ENCODE measurements around the gene DARS1.

Gene DARS1

DNA sequence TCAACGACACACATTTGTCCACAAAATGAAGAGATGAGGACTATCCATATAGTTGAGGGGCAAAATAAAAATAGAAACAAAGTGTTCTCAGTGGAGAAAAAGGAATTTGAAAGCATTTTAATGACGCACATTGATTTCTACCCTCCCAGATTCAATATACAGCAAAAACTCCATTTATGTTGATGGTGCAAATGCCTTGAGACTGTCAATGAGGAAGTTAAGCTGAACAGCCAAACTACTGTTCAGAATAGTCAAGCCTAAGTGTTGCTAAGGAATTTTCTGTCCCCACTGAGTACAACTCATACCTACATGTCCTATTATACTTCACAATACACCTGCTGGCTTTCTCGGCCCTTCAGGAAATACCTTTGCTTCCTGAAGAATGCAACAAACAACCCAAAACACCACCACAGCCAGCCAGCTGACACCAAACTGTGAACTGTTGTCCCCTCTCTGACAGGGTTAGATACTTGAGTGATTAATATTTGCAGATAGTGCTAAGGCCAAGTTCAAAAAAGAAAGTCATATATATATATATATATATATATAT, 27.8 kb upstream of the DARS1 start:
- TF ChIP-seq, protein P1, sequence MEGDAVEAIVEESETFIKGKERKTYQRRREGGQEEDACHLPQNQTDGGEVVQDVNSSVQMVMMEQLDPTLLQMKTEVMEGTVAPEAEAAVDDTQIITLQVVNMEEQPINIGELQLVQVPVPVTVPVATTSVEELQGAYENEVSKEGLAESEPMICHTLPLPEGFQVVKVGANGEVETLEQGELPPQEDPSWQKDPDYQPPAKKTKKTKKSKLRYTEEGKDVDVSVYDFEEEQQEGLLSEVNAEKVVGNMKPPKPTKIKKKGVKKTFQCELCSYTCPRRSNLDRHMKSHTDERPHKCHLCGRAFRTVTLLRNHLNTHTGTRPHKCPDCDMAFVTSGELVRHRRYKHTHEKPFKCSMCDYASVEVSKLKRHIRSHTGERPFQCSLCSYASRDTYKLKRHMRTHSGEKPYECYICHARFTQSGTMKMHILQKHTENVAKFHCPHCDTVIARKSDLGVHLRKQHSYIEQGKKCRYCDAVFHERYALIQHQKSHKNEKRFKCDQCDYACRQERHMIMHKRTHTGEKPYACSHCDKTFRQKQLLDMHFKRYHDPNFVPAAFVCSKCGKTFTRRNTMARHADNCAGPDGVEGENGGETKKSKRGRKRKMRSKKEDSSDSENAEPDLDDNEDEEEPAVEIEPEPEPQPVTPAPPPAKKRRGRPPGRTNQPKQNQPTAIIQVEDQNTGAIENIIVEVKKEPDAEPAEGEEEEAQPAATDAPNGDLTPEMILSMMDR (IDR thresholded peaks at IDR 0.05; ENCODE audit: low read depth, low read length), result no peak
- in situ Hi-C loops (cut with HindIII; ENCODE audit: low sequenced_read_pairs), result no loop called here
- DNase-seq (ENCODE audit: low read depth, low spot score), result no peak
- H3K4me3 ChIP-seq (ENCODE audit: low read depth, low read length), result no peak overlapping the region

DNA sequence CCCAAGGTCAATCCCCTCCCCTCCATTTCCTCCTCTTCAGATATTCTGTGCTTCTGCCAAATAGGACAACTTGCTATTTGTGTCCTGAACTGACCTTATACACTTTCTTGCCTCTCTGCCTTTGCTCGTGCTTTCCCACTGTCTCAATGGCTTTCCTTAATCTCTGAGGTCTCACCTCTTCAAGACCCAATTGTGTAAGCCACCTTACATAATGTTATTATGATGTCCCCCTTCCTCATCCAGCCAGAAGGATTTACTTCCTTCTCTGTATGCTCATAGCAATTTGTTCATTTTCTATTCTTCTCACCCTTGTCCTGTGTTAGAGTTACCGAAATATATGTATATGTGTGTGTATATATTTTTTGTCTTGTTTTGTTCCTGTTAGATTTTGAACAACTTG, 26.9 kb upstream of the DARS1 start:
- in situ Hi-C loops (cut with HindIII; ENCODE audit: low sequenced_read_pairs), result no loop called here
- TF ChIP-seq, protein P1 (IDR thresholded peaks at IDR 0.05; ENCODE audit: low read depth, low read length), result no peak
- no peak overlapping the region for H3K4me3 ChIP-seq (ENCODE audit: low read depth, low read length)
- DNase-seq (ENCODE audit: low read depth, low spot score), result no peak

DNA sequence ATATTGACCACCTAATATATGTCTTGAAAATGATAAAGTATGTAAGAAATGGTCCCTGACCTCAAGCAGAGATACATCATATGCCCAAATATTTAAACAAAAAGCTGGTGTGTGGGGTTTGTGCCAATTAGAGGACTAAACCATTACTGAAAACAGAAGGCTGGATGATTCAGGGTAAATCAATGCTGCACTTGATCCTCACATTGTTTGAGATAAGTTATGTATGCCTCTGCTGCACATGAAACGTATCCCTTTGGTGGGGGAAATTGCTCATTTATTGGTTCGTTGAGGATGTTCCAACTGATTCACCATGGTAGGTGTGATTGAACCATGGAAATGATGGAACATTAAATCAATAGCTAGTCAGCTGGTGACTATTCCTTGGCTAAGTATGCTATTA, 24.7 kb upstream of the DARS1 start:
- DNase-seq (ENCODE audit: low read depth, low spot score), result peak; percentile 23
- TF ChIP-seq, protein P1 (IDR thresholded peaks at IDR 0.05; ENCODE audit: low read depth, low read length), result no peak
- in situ Hi-C loops (cut with HindIII; ENCODE audit: low sequenced_read_pairs), result no loop called here
- H3K4me3 ChIP-seq (ENCODE audit: low read depth, low read length), result no peak overlapping the region

DNA sequence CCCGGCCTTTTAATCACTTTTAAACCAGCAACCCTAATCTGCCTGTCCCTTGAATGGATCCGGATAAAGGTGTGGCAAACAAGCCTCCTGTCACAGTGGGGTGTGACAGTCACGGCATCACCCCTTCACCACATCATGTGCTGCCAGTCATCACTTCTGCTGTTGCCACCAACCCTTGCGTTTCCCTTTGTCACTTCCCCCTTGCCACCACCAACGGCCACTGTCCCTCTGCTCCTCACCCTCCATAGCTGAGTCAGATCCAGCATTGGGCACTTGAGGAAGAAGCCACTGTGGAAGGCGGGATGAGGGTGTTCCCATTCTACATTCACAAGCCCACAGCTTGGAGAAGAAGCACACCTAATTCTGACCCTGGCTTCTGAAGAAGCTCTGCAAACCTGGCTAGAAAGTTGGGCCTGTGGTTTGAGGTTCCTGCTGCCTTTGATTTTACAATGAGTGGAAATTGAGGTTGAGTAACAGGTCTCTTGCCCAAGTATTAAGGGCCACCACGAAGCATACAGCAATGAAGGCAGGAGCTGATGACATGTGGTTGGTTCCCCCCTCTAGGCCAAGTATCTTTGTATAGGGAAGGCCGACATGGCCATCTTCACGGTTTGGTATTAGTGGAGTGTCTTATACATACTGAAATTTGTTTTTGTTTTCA, 22.9 kb upstream of the DARS1 start:
- TF ChIP-seq, protein P1 (IDR thresholded peaks at IDR 0.05; ENCODE audit: low read depth, low read length), result no peak
- in situ Hi-C loops (cut with HindIII; ENCODE audit: low sequenced_read_pairs), result no loop called here
- H3K4me3 ChIP-seq (ENCODE audit: low read depth, low read length), result no peak overlapping the region
- no peak for DNase-seq (ENCODE audit: low read depth, low spot score)

DNA sequence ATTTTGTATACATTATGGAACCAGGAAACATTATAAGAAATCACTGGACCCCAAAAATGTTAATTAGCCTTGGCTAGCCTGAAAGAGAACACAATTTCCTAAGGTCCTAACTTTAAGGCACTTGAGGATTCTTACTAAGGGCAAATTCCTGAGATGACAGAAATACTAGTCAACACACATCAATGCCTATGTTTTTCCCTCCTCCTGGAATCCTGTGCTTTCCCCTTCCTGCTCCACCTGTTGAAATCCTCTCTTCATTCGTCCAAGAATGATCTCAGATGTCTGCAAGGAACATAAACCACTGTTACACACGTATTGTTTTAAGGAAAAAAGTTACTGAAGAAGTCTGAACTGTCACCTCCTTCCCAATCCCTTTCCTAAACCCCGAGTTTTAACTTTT, 21.2 kb upstream of the DARS1 start:
- in situ Hi-C loops (cut with HindIII; ENCODE audit: low sequenced_read_pairs), result no loop called here
- TF ChIP-seq, protein P1 (IDR thresholded peaks at IDR 0.05; ENCODE audit: low read depth, low read length), result no peak
- no peak for DNase-seq (ENCODE audit: low read depth, low spot score)
- H3K4me3 ChIP-seq (ENCODE audit: low read depth, low read length), result no peak overlapping the region

DNA sequence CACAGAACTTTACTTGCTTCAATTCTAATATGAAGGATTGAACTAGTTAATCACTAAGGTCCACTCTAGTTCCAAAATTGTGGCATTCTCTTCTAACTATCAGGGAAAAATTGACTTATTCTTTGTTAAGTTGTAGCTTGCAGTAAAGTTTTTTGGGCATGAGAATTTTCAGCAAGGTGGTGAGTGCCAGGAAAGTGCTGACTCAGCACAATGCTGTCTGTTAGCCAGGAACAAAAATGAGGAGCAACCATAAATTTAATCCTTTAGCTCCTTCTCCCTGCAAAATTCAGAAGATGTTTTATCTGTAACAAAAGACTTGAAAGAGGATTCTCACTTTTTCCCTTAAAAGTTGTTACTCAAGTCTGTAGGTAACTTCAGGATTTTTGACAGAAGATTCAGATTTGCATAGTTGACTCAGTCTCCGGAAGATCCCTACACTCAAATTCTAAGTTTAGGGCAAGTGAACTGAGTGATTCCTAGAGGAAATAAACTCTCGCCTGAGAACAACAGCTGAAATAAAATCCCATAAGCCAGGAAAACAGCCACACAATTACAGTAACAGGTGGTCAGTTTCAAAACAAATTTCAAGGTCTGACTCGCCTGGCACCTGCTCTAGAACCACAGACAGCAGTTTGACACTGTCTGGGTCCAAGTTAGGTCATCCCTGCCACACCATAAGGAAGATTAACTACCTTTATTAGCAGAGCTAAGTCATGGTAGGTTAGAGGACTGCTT, 20.2 kb upstream of the DARS1 start:
- TF ChIP-seq, protein P1 (IDR thresholded peaks at IDR 0.05; ENCODE audit: low read depth, low read length), result no peak
- no peak overlapping the region for H3K4me3 ChIP-seq (ENCODE audit: low read depth, low read length)
- in situ Hi-C loops (cut with HindIII; ENCODE audit: low sequenced_read_pairs), result no loop called here
- peak; percentile 17 for DNase-seq (ENCODE audit: low read depth, low spot score)
